Measurements from ENCODE around the gene FASTK.
"Not testable (repeated sequence)": the region's sequence is repeated elsewhere in the genome, so short reads cannot be mapped to it uniquely, and the experiment has no call there.

Gene FASTK

GRCh38 chr7:151046603-151047573 lies 33.7 kb downstream of the FASTK start:
- DNase-seq (ENCODE audit: low spot score): no peak

DNA sequence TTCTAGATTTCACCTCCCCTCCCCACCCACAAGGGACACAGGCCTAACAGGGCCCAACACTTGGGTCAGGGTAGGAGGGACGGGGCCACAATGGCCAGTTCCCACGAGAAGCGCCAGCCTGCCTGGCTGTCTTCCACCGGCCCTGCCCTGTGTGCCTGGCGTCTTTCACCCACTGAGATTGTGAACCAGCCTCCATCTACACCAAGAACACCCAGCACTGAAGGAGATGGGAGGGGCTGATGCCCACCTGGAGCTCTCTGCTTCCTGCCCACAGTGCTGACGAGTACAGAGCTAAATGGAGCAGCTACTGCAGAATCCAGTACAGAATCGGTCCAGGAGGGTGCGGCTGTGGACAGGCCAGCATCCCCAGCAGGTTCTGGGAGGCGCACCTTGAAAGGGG lies 34.6 kb downstream of the FASTK start:
- DNase-seq (ENCODE audit: low spot score): no peak

GRCh38 chr7:151045262-151045661 lies 35.3 kb downstream of the FASTK start:
- no peak for DNase-seq (ENCODE audit: low spot score)

- DNase-seq (ENCODE audit: low spot score): no peak
Measured at GRCh38 chr7:151043959-151044358, 36.6 kb downstream of the FASTK start.

- DNase-seq (ENCODE audit: low spot score): not testable (repeated sequence)
Measured at GRCh38 chr7:151043449-151043848, 37.2 kb downstream of the FASTK start.

DNA sequence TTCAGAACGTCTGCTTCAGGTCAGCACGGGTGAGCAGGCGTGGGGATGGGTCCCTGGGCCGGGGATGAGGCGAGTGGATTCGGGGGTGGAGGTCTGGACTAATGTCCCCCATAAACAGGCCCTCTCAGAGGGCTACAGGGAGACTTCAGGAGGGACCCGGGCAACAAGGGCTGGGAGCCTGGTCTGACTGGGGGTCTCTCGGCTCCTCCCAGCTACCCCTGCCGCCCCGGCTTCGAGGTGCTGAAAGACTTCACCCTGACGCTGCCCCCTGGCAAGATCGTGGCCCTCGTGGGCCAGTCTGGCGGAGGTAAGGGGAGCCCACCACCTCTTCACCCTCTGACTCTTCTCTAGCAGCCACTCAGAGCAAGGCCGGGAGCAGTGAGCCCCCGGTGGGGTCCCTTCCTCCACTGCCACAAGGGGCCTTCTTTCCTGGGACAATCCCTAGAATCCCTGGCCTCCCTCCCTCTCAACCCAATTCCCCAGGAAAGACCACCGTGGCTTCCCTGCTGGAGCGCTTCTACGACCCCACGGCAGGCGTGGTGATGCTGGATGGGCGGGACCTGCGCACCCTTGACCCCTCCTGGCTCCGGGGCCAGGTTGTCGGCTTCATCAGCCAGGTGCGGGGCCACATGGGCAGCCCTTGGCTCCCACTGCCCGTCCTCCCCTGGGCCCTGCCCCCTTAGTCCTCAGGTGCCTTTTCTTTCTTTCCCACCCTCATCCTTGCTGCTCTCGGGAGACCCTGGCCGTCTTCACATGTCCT lies 39.8 kb downstream of the FASTK start:
- DNase-seq (ENCODE audit: low spot score): no peak

- no peak for DNase-seq (ENCODE audit: low spot score)
Measured at GRCh38 chr7:151039850-151040548, 40.6 kb downstream of the FASTK start.

DNA sequence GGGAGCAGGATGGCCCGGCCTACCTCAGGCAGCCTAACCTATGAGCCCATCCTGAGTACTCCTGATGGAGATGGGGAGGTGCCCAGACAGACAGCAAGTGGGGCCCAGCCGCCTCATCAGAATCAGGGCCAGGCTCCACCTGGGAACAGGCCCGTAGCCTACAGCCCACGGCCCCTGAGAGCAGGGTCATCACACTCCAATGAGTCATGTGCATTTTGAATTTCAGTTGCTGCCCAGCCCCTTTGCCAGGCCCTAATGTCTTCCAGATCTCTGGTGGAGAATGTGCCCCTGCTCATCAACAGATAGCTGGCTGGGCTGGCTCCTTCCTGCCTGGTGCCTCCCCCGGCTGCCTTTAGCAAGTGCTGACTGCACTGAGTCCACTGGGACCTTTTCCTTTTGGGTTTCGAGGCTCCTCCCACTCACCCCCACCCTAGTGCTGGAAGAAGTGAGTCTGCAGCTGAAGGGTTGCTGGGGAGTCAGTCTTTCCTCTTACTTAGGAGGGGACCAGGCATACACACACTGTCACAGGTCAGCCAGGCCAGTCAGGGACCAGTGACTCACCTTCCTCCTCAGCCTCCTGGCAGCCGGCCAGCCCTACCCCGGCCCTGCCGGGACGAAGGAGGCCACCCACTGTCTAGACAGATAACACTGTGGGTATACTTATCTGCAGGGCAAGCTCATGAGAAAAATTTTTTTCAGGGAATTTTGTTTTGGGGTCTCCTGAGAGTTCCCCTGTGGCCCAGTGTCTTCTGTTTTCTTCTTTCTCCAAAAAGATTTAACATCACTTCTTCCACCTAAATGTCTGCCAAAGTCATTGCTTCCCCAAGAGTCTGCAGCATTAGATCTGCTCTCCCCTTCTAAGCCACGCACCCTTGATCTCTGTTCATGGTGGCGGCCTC lies 41.4 kb downstream of the FASTK start:
- DNase-seq (ENCODE audit: low spot score): peak; percentile 79

GRCh38 chr7:151035902-151036301 lies 44.7 kb downstream of the FASTK start:
- DNase-seq (ENCODE audit: low spot score): no peak

- DNase-seq (ENCODE audit: low spot score): no peak
Measured at GRCh38 chr7:151035026-151035717, 45.4 kb downstream of the FASTK start.

- DNase-seq (ENCODE audit: low spot score): no peak
Measured at GRCh38 chr7:151034312-151035025, 46.1 kb downstream of the FASTK start.

- DNase-seq (ENCODE audit: low spot score): no peak
Measured at GRCh38 chr7:151033864-151034249, 46.8 kb downstream of the FASTK start.

- no peak for DNase-seq (ENCODE audit: low spot score)
Measured at GRCh38 chr7:151032936-151033863, 47.4 kb downstream of the FASTK start.

GRCh38 chr7:151031011-151031410 lies 49.6 kb downstream of the FASTK start:
- DNase-seq (ENCODE audit: low spot score): no peak

- no peak for DNase-seq (ENCODE audit: low spot score)
Measured at GRCh38 chr7:151028948-151029501, 51.6 kb downstream of the FASTK start.

GRCh38 chr7:151028131-151028947 lies 52.3 kb downstream of the FASTK start, which contains the start of gene ABCB8:
ABCB8 (plus strand) TSS chr7:151028450; CDS start chr7:151028516, 66 bp downstream.
- DNase-seq (ENCODE audit: low spot score): peak; percentile 100

DNA sequence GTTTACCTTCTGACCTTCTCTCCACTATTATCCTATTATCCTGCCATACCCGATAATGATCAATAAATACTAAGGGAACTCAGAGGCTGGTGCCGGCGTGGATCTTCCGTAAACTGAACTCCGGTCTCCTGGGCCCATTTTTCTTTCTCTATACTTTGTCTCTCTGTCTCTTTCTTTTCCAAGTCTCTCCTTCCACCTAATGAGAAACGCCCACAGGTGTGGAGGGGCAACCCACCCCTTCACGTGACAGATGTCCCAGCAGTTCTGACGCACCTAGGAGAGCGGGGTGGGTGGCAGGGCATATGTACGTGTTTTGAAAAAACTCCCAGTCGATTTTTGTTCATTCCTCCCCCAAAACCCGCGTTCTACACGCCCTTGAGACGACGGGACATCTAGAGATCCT lies 52.9 kb downstream of the FASTK start:
- not testable (repeated sequence) for DNase-seq (ENCODE audit: low spot score)
